Kidney (tissue), 14 donors: ENCODE results near the gene USP49. TPM values are rescaled to one million over a fixed set of nuclear protein-coding genes. Genes with fewer than 3 reads are reported as not detected.
A peak's percentile ranks its signal among the peaks of the same experiment; 100 is the strongest.

Experiments used
- DNase-seq, 5 donors: peaks; one replicate each; pipeline ENCODE4 v3.0.0-alpha.2; 2013 to 2020
- FAIRE-seq: peaks from 2 replicates; lab custom pipeline; 2012; peaks lifted over from hg19 to GRCh38; lab: Jason Lieb, UNC
- H3K27ac ChIP-seq, 2 donors: one replicate each; pipeline ENCODE4 v1.7.0; 2013; ENCODE audit warnings: low read depth in 2 of 2, low read length in 2 of 2, inconsistent platforms in 1 of 2
- H3K27me3 ChIP-seq: one replicate; pipeline ENCODE4 v1.7.1; 2013; ENCODE audit warnings: low read length, inconsistent platforms; ENCODE audit not compliant: control insufficient read depth, insufficient read depth
- H3K36me3 ChIP-seq, 3 donors: one replicate each; pipeline versions ENCODE4 v1.7.0 to v1.7.1; 2013; ENCODE audit warnings: low read length in 3 of 3, control low read depth in 1 of 3, inconsistent platforms in 1 of 3; ENCODE audit not compliant: insufficient read depth in 3 of 3, control insufficient read depth in 2 of 3
- H3K4me1 ChIP-seq, 3 donors: one replicate each; pipeline versions ENCODE4 v1.7.0 to v1.7.1; 2013; ENCODE audit warnings: low read length in 3 of 3, inconsistent platforms in 1 of 3, low read depth in 1 of 3; ENCODE audit not compliant: control insufficient read depth in 2 of 3, insufficient read depth in 2 of 3
- H3K4me3 ChIP-seq, 3 donors: one replicate each; pipeline versions ENCODE4 v1.7.0 to v1.8.1; 2013; ENCODE audit warnings: low read length in 3 of 3, control low read depth in 1 of 3, inconsistent platforms in 1 of 3
- H3K9ac ChIP-seq, 3 donors: one replicate each; pipeline versions ENCODE4 v1.7.0 to v1.7.1; 2013; ENCODE audit warnings: low read length in 3 of 3, control low read depth in 1 of 3, inconsistent platforms in 1 of 3
- H3K9me3 ChIP-seq, 3 donors: one replicate each; pipeline versions ENCODE4 v1.7.0 to v1.7.1; 2013; ENCODE audit warnings: low read length in 3 of 3, control low read depth in 1 of 3, inconsistent platforms in 1 of 3; ENCODE audit not compliant: control insufficient read depth in 2 of 3, insufficient read depth in 1 of 3
- intact Hi-C: fragments of 100-400 bp; cut with DNase I; formaldehyde crosslinking; loops from one replicate; pipeline ENCODE4 v1.11.1; 2022
- polyA plus RNA-seq: library from polyadenylated mRNA; stranded (reverse); fragments of 350-450 nt; fragmentation: Illumina TruSeq; extraction: RNeasy Lipid Tissue Mini Kit (QIAGEN cat#74804); gene quantifications from one replicate; pipeline ENCODE4 v1.2.3, GENCODE V29; 2014; ENCODE audit warnings: low read depth, low replicate concordance; ENCODE audit not compliant: insufficient read depth
- total RNA-seq: library from RNA; stranded (reverse); fragmentation: NEBNext Ultra II Directional; extraction: Animal tissue kit (Norgen Biotek cat#: 25700); gene quantifications from one replicate; pipeline ENCODE4 v1.2.1, GENCODE V29; 2021
- TF ChIP-seq, protein P1 (sequence below): IDR thresholded peaks from 3 replicates; pipeline ENCODE4 v1.5.1; 2012; ENCODE audit warnings: mild to moderate bottlenecking, moderate library complexity, borderline replicate concordance; ENCODE audit not compliant: insufficient read depth; ENCODE audit errors: extremely low read depth
- donor health status: control.
- donor health status: control.
- donor health status: control.
- donor health status: control.
- donor health status: control.
- donor health status: DM: yes; HTN: yes; CAD: no.
- donor health status: Normal renal cell carcinoma (clear cell type).

USP49 gene
- total and polyA plus RNA-seq, 2 donors from 2014 or later: 1.1 to 3.4 TPM

- TF ChIP-seq, protein P1, sequence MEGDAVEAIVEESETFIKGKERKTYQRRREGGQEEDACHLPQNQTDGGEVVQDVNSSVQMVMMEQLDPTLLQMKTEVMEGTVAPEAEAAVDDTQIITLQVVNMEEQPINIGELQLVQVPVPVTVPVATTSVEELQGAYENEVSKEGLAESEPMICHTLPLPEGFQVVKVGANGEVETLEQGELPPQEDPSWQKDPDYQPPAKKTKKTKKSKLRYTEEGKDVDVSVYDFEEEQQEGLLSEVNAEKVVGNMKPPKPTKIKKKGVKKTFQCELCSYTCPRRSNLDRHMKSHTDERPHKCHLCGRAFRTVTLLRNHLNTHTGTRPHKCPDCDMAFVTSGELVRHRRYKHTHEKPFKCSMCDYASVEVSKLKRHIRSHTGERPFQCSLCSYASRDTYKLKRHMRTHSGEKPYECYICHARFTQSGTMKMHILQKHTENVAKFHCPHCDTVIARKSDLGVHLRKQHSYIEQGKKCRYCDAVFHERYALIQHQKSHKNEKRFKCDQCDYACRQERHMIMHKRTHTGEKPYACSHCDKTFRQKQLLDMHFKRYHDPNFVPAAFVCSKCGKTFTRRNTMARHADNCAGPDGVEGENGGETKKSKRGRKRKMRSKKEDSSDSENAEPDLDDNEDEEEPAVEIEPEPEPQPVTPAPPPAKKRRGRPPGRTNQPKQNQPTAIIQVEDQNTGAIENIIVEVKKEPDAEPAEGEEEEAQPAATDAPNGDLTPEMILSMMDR: no peak
- H3K27me3 ChIP-seq: no peaks in the 10 kb centered on the region
- H3K4me1 ChIP-seq: peaks cover 8 to 24% (median 9%) of the 10 kb centered on the region in 3 donors
- no peaks in the 10 kb centered on the region for H3K36me3 ChIP-seq
- peak overlapping the region in 2 of 3 donors; percentile 17 to 73 for H3K9ac ChIP-seq
- intact Hi-C loops: no loop called here
- H3K27ac ChIP-seq: peak overlapping the region; percentile 32 to 59
- FAIRE-seq (no peak), DNase-seq (no peak)
- peak overlapping the region; percentile 62 to 80 (median 68) for H3K4me3 ChIP-seq
- H3K9me3 ChIP-seq: no peaks in the 10 kb centered on the region
These were observed 47.1 kb upstream of the USP49 start for GRCh38 chr6:41942067-41942851.

DNA sequence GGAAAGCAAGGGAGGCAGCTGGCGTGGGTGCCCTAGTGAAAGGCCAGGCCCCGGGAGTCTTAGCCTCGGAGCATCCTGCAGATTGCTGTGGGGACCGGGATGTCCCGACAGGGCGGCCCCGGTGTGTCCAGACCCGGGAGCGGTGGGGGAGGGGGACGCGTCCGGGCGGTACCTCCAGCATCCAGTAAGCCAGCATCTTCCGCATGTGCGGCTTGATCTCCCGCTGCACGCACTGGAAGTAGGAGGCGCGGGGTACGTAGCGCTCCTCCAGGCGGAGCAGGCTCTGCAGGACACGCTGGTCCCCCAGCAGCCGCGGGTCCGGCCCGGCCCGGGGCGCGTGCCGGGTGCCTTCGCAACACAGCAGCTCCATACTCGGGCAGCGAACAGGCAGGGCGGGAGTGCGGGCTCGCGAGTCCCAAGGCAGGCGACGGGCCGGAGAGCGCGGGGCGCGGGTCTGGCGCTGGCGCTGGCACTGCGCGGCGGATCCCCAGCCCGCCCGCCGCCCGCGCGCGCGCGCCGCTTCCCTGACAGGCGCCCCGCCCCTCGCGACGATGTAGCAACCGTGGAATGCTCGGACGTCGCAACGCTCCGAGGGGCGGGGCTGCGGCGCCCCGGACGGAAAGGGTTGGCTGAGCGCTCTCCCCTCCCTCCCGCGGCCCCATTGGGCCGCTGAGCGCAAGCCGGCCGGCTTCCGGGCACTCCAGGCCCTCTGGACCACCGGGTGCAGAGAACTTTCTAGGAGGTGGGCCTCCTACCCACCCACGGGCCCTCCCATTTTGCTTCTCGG lies 46.3 kb upstream of the USP49 start, which contains the start of gene CCND3:
TSS of gene CCND3 (minus strand) at position 529 of the 787 bp plus-strand sequence. CDS start at position 370, 159 bp downstream.
- peak within 1 kb of the TSS; percentile 55 to 59 for H3K27ac ChIP-seq

DNA sequence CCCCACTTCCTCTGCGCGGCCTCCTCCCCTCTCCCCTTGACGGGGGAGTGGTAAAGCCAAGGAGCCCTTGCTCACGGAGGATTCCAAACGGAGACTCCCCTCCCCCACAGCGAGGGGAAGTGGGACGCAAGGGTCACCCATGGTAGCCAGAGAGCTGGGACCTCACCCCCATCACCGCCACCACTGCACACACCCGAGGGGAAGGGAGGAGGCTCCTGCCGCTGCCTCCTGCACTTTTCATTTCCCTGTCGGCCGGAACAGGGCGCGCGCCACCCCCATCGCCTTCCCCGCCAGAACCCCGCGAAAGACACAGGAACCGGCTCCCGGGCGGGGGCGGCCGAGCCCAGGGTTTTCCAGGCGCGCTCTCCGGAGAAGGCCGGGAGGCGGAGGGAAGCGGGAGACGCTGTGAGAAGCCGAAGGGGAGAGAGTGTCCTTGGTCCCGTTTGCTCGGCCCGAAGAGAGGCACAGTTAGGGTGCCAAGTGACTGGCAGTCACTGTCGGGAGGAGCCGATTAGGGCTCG lies 45.6 kb upstream of the USP49 start:
- DNase-seq: peak in 4 of 5 donors; percentile 25 to 87 (median 54)

More for the DNA sequence above, 46.3 kb upstream of the USP49 start, which contains the start of gene CCND3:
- H3K36me3 ChIP-seq: peaks cover 0 to 2% (median 0%) of the 10 kb centered on the region in 3 donors
- H3K27me3 ChIP-seq: no peaks in the 10 kb centered on the region
- TF ChIP-seq, protein P1: no peak
- intact Hi-C loops: no loop called here
- peak within 1 kb of the TSS; percentile 68 to 85 (median 80) for H3K4me3 ChIP-seq
- FAIRE-seq (no peak), DNase-seq (peak; percentile 90 to 97 (median 95))
- peak within 1 kb of the TSS; percentile 48 to 73 (median 68) for H3K9ac ChIP-seq
- no peaks in the 10 kb centered on the region for H3K9me3 ChIP-seq
- H3K4me1 ChIP-seq: peaks cover 8 to 24% (median 9%) of the 10 kb centered on the region in 3 donors

More for the DNA sequence above, 45.6 kb upstream of the USP49 start:
- TF ChIP-seq, protein P1: no peak
- Histone ChIP-seq H3K4me1 (peaks cover 8 to 24% (median 9%) of the 10 kb centered on the region in 3 donors), H3K36me3 (peaks cover 0 to 9% (median 0%) of the 10 kb centered on the region in 3 donors), H3K9ac (peak overlapping the region; percentile 36 to 68 (median 48)), H3K9me3 (no peaks in the 10 kb centered on the region), H3K27ac (peak overlapping the region; percentile 43 to 55), H3K27me3 (no peaks in the 10 kb centered on the region), H3K4me3 (peak overlapping the region; percentile 68 to 85 (median 76))
- FAIRE-seq: no peak
- intact Hi-C loops: no loop called here
